ENCODE results near the gene SLC35B4.

DNA sequence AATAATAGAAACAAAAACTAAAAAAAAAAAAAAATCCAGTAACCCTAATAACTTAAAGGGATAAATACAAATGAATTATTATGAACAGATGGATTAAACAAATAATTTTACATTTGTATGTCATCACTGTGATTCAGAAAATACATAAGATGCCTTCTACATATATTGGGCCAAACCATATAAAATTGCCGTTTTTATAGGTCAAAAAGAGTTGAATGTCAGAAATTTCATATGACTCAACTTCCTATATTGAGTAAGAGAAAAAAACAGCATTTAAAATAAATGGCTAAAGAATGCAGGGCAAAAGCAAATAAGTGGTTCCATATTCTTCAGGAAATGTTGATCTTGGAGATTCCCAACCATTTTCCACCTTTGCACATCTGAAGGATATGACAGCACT lies 9.4 kb downstream of the SLC35B4 start:
- no peak for TF ChIP-seq YY1 (IDR thresholded peaks at IDR 0.05; ENCODE audit: low read depth)
- no peak for TF ChIP-seq MAX (IDR thresholded peaks at IDR 0.05)
- no peak for TF ChIP-seq TAF1 (IDR thresholded peaks at IDR 0.05; ENCODE audit: low read depth)
- TF ChIP-seq CREB1 (IDR thresholded peaks at IDR 0.05; ENCODE audit: low read depth): no peak
- TF ChIP-seq USF1 (IDR thresholded peaks at IDR 0.05): no peak
- no peak for TF ChIP-seq FOXM1 (IDR thresholded peaks at IDR 0.05; ENCODE audit: borderline replicate concordance, low read depth)
- TF ChIP-seq EP300 (IDR thresholded peaks at IDR 0.05; ENCODE audit: borderline replicate concordance): no peak
- TF ChIP-seq TCF12 (IDR thresholded peaks at IDR 0.05; ENCODE audit: low read depth): no peak
- no peak for TF ChIP-seq REST (IDR thresholded peaks at IDR 0.05; ENCODE audit: low read depth)
- no peak for TF ChIP-seq EGR1 (IDR thresholded peaks at IDR 0.05)
- TF ChIP-seq RAD21 (IDR thresholded peaks at IDR 0.05; ENCODE audit: low read depth): no peak
- no peak for TF ChIP-seq CEBPB (IDR thresholded peaks at IDR 0.05)
